Hepatocyte (in vitro differentiated cells): ENCODE data around the gene GOLGA1. TPM values are rescaled to one million over a fixed set of nuclear protein-coding genes. Genes with fewer than 3 reads are reported as not detected.

ENCODE experiments used
- DNase-seq: peaks from one replicate; pipeline ENCODE4 v3.0.0-alpha.2; 2016; ENCODE audit warnings: low spot score
- H2AFZ ChIP-seq: fragments of 200-600 bp; sonication (generic); 2 replicates; pipeline ENCODE4 v1.6.0; 2016; ENCODE audit warnings: antibody characterized with exemption, mild to moderate bottlenecking
- H3K27ac ChIP-seq: fragments of 200-600 bp; sonication (generic); 2 replicates; pipeline ENCODE4 v1.5.1; 2016; ENCODE audit warnings: mild to moderate bottlenecking
- H3K27me3 ChIP-seq: fragments of 200-600 bp; sonication (generic); 2 replicates; pipeline ENCODE4 v1.6.1; 2016
- H3K36me3 ChIP-seq: fragments of 200-600 bp; sonication (generic); replicated peaks from 2 replicates; pipeline ENCODE4 v1.5.1; 2016; ENCODE audit warnings: low read depth; ENCODE audit not compliant: insufficient read depth
- H3K4me1 ChIP-seq: fragments of 200-600 bp; sonication (generic); 2 replicates; pipeline ENCODE4 v1.5.1; 2016; ENCODE audit warnings: mild to moderate bottlenecking, moderate library complexity; ENCODE audit not compliant: insufficient read depth
- H3K4me2 ChIP-seq: fragments of 200-600 bp; sonication (generic); 2 replicates; pipeline ENCODE4 v1.6.0; 2016
- H3K4me3 ChIP-seq: fragments of 200-600 bp; sonication (generic); 2 replicates; pipeline ENCODE4 v1.5.1; 2016; ENCODE audit warnings: mild to moderate bottlenecking
- H3K79me2 ChIP-seq: fragments of 200-600 bp; sonication (generic); 2 replicates; pipeline ENCODE4 v1.6.0; 2017; ENCODE audit warnings: mild to moderate bottlenecking
- H3K9me2 ChIP-seq: fragments of 200-600 bp; sonication (generic); replicated peaks from 2 replicates; pipeline ENCODE4 v1.6.0; 2017; ENCODE audit warnings: mild to moderate bottlenecking; ENCODE audit not compliant: insufficient read depth
- H3K9me3 ChIP-seq: fragments of 200-600 bp; sonication (generic); 2 replicates; pipeline ENCODE4 v1.5.1; 2016; ENCODE audit warnings: low read depth, mild to moderate bottlenecking
- H4K20me1 ChIP-seq: fragments of 200-600 bp; sonication (generic); 2 replicates; pipeline ENCODE4 v1.6.0; 2016; ENCODE audit warnings: mild to moderate bottlenecking; ENCODE audit not compliant: insufficient read depth, poor library complexity, severe bottlenecking
- CTCF ChIP-seq: fragments of 200-600 bp; sonication (generic); IDR thresholded peaks from 2 replicates; pipeline ENCODE4 v1.5.1; 2016; ENCODE audit warnings: antibody characterized with exemption, mild to moderate bottlenecking; ENCODE audit not compliant: poor library complexity
- EZH2 ChIP-seq: fragments of 200-600 bp; sonication (generic); IDR thresholded peaks from 2 replicates; pipeline ENCODE4 v1.6.1; 2016; ENCODE audit warnings: antibody characterized with exemption, mild to moderate bottlenecking, borderline replicate concordance
- EZH2phosphoT487 ChIP-seq: fragments of 200-600 bp; sonication (generic); IDR thresholded peaks from one replicate; pipeline ENCODE4 v1.6.1; 2018; ENCODE audit warnings: antibody characterized with exemption, mild to moderate bottlenecking, low read depth, moderate library complexity; ENCODE audit not compliant: unreplicated experiment, severe bottlenecking
- WGBS: methylation state at CpG from one replicate; pipeline ENCODE4 v1.1.6; 2016; ENCODE audit warnings: low lambda C conversion rate; ENCODE audit errors: missing lambda C conversion rate; 5-methylcytosine and 5-hydroxymethylcytosine counted together
- polyA plus RNA-seq: library from polyadenylated mRNA; unstranded; fragments of >200 nt; fragmentation: Nextera tagmentation; extraction: Ambion mirVana; gene quantifications from 2 replicates; pipeline ENCODE4 v1.2.1, GENCODE V29; 2016
- total RNA-seq: library from RNA; depleted of rRNA; stranded (reverse); fragments of >200 nt; gene quantifications from 2 replicates; pipeline ENCODE4 v1.2.3, GENCODE V29; 2014

Gene GOLGA1
- total and polyA plus RNA-seq, 2 experiments from 2014 or later = 10.1 to 12.9 TPM

GRCh38 chr9:124884376-124884775 is 56.5 kb downstream of the GOLGA1 start:
- H3K4me1 ChIP-seq = no peaks in the 10 kb centered on the region
- H3K4me3 ChIP-seq = no peak overlapping the region
- no peaks in the 10 kb centered on the region for H3K79me2 ChIP-seq
- H2AFZ ChIP-seq = no peak overlapping the region
- H3K4me2 ChIP-seq = no peak overlapping the region
- H3K36me3 ChIP-seq = no peaks in the 10 kb centered on the region
- WGBS = 65% methylated on average over 4 of the region's 4 CpGs
- H4K20me1 ChIP-seq = no peaks in the 10 kb centered on the region
- no peaks in the 10 kb centered on the region for H3K9me2 ChIP-seq
- TF ChIP-seq EZH2 (no peak), CTCF (no peak), EZH2phosphoT487 (no peak)
- H3K9me3 ChIP-seq = no peaks in the 10 kb centered on the region
- no peak for DNase-seq
- H3K27ac ChIP-seq = no peak overlapping the region
- no peaks in the 10 kb centered on the region for H3K27me3 ChIP-seq

- H3K9me3 ChIP-seq = no peaks in the 10 kb centered on the region
- no peaks in the 10 kb centered on the region for H3K4me1 ChIP-seq
- no peaks in the 10 kb centered on the region for H3K9me2 ChIP-seq
- no peaks in the 10 kb centered on the region for H3K36me3 ChIP-seq
- no peak overlapping the region for H3K27ac ChIP-seq
- H3K79me2 ChIP-seq = peaks cover 2% of the 10 kb centered on the region
- no peaks in the 10 kb centered on the region for H4K20me1 ChIP-seq
- 81% methylated on average over 13 of the region's 13 CpGs for WGBS
- no peak overlapping the region for H3K4me2 ChIP-seq
- no peak for DNase-seq
- H3K27me3 ChIP-seq = no peaks in the 10 kb centered on the region
- H2AFZ ChIP-seq = no peak overlapping the region
- H3K4me3 ChIP-seq = no peak overlapping the region
- TF ChIP-seq EZH2phosphoT487 = no peak
- no peak for TF ChIP-seq EZH2
- TF ChIP-seq CTCF = no peak
Observed at GRCh38 chr9:124882231-124882630, 58.7 kb downstream of the GOLGA1 start.

GRCh38 chr9:124881138-124881743 is 59.6 kb downstream of the GOLGA1 start:
- 96% methylated on average over 16 of the region's 16 CpGs for WGBS
- Histone ChIP-seq H2AFZ (no peak overlapping the region), H3K27ac (no peak overlapping the region), H3K79me2 (peaks cover 2% of the 10 kb centered on the region), H4K20me1 (no peaks in the 10 kb centered on the region), H3K4me1 (no peaks in the 10 kb centered on the region), H3K9me2 (no peaks in the 10 kb centered on the region), H3K9me3 (no peaks in the 10 kb centered on the region), H3K4me3 (no peak overlapping the region), H3K36me3 (no peaks in the 10 kb centered on the region), H3K27me3 (no peaks in the 10 kb centered on the region), H3K4me2 (no peak overlapping the region)
- TF ChIP-seq EZH2phosphoT487 = no peak
- TF ChIP-seq CTCF = no peak
- TF ChIP-seq EZH2 = no peak
- no peak for DNase-seq
